C4-2B (cell line): ENCODE data around the gene ZNF76.

Experiments used
- CTCF ChIP-seq: fragments of 450-650 bp; conservative IDR thresholded peaks from 2 replicates; pipeline ENCODE4 v1.5.1; 2017; ENCODE audit warnings: mild to moderate bottlenecking
- ZFX ChIP-seq: fragments of 450-650 bp; IDR thresholded peaks from 2 replicates; pipeline ENCODE4 v1.6.1; 2017

DNA sequence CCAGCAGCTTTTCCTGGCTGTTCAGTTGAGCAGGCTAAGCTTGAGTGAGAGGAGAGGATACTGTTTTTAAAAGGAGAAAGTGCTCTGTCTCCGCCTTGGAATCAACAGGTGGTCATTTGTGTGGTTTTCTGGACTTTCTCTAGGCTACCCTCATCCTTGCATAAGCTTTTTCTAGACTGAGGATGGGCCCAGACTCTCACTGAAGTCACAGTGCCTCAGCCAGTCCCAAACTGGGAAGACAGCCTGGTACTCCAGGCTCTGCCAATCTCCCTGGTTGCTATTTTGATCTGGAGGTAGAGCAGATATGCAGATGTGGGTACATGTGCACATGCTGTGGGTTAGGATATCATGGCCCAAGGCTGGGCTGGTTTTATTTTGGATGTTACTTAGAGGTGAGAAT, 38.8 kb upstream of the ZNF76 start:
- TF ChIP-seq CTCF (no peak), ZFX (no peak)
